K562 (cell line): Measurements from ENCODE around the gene MARS1. TPM values are rescaled to one million over a fixed set of nuclear protein-coding genes. Genes with fewer than 3 reads are reported as not detected.

ENCODE experiments used
- ETV5 ChIP-seq: sonication (generic); formaldehyde crosslinking; IDR thresholded peaks from 2 replicates; pipeline ENCODE4 v1.4.0; 2020; ENCODE audit warnings: low read depth, mild to moderate bottlenecking, missing genetic modification reagents
- HDAC3 ChIP-seq: fragments of 450-650 bp; IDR thresholded peaks from 2 replicates; pipeline ENCODE4 v1.6.1; 2018; ENCODE audit warnings: borderline replicate concordance, mild to moderate bottlenecking, moderate library complexity; ENCODE audit not compliant: partially characterized antibody
- HEY1 ChIP-seq: fragments of 250-450 bp; sonication (Bioruptor Pico); IDR thresholded peaks from 2 replicates; pipeline ENCODE4 v1.5.0; 2020; ENCODE audit warnings: mild to moderate bottlenecking, moderate library complexity, borderline replicate concordance
- PML ChIP-seq: IDR thresholded peaks from 2 replicates; pipeline ENCODE4 v1.6.1; 2012; ENCODE audit warnings: low read length, inconsistent platforms
- POLR2AphosphoS2 ChIP-seq: IDR thresholded peaks from 2 replicates; pipeline ENCODE4 v1.6.1; 2012; ENCODE audit warnings: low read length, improper control_type of control experiment
- TBL1XR1 ChIP-seq, 2 experiments: IDR thresholded peaks; 2 replicates each; pipeline ENCODE4 v1.6.1; 2012; ENCODE audit warnings: improper control_type of control experiment in 2 of 2, low read length in 2 of 2, mild to moderate bottlenecking in 1 of 2
- ZC3H4 ChIP-seq: sonication (generic); formaldehyde crosslinking; IDR thresholded peaks from 2 replicates; pipeline ENCODE4 v1.9.0; 2021; ENCODE audit warnings: missing genetic modification reagents, borderline replicate concordance
- ZNF232 ChIP-seq: sonication (generic); formaldehyde crosslinking; IDR thresholded peaks from 2 replicates; pipeline ENCODE4 v1.8.0; 2022; ENCODE audit warnings: mild to moderate bottlenecking, missing genetic modification reagents
- polyA plus RNA-seq, 8 experiments: library from polyadenylated mRNA; depleted of rRNA in 4 of 8; stranded (reverse) in 5 of 8; unstranded in 3 of 8; fragments of >200 nt; fragmentation: Nextera tagmentation in 2 of 8; fragmentation: Illumina TruSeq in 1 of 8; extraction: Ambion mirVana in 2 of 8; extraction: Trizol in 1 of 8; gene quantifications; 2 replicates each; pipeline versions ENCODE4 v1.2.1 to v1.2.3, GENCODE V29; 2011 to 2014; ENCODE audit warnings: inconsistent platforms in 1 of 8, missing spikeins in 1 of 8
- total RNA-seq, 7 experiments: library from RNA; depleted of rRNA in 6 of 7; stranded (reverse); fragments of >200 nt in 6 of 7; fragmentation: Illumina TruSeq in 2 of 7; extraction: Trizol in 2 of 7; gene quantifications; 2 replicates each; pipeline versions ENCODE4 v1.2.1 to v1.2.3, GENCODE V29; 2011 to 2021; ENCODE audit warnings: low replicate concordance in 1 of 7
- TF ChIP-seq, protein P1 (sequence below), 2 experiments: fragments of 450-650 bp; IDR thresholded peaks; 2 replicates each; pipeline ENCODE4 v1.6.1; 2016
- TF ChIP-seq, protein P2 (sequence below): fragments of 450-650 bp; formaldehyde crosslinking; conservative IDR thresholded peaks from 2 replicates; pipeline ENCODE4 v1.4.0; 2022; ENCODE audit warnings: mild to moderate bottlenecking, missing genetic modification characterization
- TF ChIP-seq, protein P3 (sequence below), 2 experiments: fragments of 450-650 bp in 1 of 2; sonication (generic) in 1 of 2; formaldehyde crosslinking in 1 of 2; IDR thresholded peaks; 2 replicates each; pipeline versions ENCODE4 v1.7.1 to v1.9.0; 2016 to 2022; ENCODE audit warnings: inconsistent platforms in 1 of 2, mild to moderate bottlenecking in 1 of 2, missing genetic modification reagents in 1 of 2

The MARS1 gene
- total and polyA plus RNA-seq, 9 of the 15 experiments (the other 6 are each of a cell fraction or from before 2014, with no cell fraction given): 117 to 382 (median 220) TPM

DNA sequence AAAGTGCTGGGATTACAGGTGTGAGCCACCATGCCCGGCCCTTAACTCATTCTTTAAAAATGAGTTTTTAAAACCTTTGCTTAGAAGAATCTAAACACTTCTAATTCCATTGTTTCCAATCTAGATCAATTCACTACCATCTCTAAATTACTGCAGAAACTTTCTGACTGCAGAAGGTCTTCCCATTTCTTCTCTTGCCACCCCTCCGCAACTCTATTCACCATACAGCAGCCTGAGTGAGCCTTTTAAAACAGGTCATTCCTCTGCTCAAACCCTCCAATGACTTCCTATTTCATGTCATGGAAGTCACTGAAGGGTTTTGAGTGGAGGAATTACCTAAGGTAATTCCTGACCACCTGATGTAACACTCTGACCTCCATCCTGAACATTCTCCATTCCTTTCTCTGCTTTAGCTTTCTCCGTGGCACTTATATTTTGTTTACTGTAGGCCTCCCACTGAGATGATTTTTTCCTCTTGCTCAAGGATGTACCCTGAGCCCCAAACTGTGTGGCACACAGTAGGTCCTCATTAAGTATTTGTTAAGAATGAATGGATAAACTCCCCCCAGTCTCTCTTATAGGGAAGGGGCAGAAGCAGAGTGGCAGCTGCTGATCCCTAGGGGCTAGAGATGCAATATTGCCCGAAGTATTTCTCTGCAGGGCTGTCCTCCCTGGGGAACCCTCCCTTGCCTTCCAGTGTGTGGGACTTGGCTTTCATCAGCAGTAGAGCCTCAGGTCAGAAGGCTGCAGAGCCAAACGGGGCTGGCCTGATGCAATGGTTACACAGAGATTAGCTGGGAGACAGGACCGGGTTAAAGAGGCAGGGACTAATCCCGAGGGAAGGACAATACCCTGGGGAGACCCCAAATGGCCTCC is 31.3 kb downstream of the MARS1 start (continued):
- TF ChIP-seq, protein P1, sequence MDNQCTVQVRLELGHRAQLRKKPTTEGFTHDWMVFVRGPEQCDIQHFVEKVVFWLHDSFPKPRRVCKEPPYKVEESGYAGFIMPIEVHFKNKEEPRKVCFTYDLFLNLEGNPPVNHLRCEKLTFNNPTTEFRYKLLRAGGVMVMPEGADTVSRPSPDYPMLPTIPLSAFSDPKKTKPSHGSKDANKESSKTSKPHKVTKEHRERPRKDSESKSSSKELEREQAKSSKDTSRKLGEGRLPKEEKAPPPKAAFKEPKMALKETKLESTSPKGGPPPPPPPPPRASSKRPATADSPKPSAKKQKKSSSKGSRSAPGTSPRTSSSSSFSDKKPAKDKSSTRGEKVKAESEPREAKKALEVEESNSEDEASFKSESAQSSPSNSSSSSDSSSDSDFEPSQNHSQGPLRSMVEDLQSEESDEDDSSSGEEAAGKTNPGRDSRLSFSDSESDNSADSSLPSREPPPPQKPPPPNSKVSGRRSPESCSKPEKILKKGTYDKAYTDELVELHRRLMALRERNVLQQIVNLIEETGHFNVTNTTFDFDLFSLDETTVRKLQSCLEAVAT (IDR thresholded peaks at IDR 0.05): peak in 1 of 2 experiments; percentile 15; a peak in 1 of 4 replicates
- no peak for TF ChIP-seq ZNF232 (CRISPR knock-in tag)
- TF ChIP-seq ZC3H4 (CRISPR knock-in tag): peak; percentile 58; the same call in 1 of the 2 replicates
- TF ChIP-seq HDAC3: peak; percentile 10
- TF ChIP-seq, protein P2, sequence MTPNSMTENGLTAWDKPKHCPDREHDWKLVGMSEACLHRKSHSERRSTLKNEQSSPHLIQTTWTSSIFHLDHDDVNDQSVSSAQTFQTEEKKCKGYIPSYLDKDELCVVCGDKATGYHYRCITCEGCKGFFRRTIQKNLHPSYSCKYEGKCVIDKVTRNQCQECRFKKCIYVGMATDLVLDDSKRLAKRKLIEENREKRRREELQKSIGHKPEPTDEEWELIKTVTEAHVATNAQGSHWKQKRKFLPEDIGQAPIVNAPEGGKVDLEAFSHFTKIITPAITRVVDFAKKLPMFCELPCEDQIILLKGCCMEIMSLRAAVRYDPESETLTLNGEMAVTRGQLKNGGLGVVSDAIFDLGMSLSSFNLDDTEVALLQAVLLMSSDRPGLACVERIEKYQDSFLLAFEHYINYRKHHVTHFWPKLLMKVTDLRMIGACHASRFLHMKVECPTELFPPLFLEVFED: 0 out of 2 replicates have a peak, but pooled peaks have one; percentile 34
- TF ChIP-seq HEY1: 0 out of 2 replicates have a peak, but pooled peaks have one; percentile 2
- peak; percentile 82 for TF ChIP-seq POLR2AphosphoS2
- peak; percentile 44; the same call in 1 of the 2 replicates for TF ChIP-seq ETV5 (CRISPR knock-in tag)
- TF ChIP-seq, protein P3, sequence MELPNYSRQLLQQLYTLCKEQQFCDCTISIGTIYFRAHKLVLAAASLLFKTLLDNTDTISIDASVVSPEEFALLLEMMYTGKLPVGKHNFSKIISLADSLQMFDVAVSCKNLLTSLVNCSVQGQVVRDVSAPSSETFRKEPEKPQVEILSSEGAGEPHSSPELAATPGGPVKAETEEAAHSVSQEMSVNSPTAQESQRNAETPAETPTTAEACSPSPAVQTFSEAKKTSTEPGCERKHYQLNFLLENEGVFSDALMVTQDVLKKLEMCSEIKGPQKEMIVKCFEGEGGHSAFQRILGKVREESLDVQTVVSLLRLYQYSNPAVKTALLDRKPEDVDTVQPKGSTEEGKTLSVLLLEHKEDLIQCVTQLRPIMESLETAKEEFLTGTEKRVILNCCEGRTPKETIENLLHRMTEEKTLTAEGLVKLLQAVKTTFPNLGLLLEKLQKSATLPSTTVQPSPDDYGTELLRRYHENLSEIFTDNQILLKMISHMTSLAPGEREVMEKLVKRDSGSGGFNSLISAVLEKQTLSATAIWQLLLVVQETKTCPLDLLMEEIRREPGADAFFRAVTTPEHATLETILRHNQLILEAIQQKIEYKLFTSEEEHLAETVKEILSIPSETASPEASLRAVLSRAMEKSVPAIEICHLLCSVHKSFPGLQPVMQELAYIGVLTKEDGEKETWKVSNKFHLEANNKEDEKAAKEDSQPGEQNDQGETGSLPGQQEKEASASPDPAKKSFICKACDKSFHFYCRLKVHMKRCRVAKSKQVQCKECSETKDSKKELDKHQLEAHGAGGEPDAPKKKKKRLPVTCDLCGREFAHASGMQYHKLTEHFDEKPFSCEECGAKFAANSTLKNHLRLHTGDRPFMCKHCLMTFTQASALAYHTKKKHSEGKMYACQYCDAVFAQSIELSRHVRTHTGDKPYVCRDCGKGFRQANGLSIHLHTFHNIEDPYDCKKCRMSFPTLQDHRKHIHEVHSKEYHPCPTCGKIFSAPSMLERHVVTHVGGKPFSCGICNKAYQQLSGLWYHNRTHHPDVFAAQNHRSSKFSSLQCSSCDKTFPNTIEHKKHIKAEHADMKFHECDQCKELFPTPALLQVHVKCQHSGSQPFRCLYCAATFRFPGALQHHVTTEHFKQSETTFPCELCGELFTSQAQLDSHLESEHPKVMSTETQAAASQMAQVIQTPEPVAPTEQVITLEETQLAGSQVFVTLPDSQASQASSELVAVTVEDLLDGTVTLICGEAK (IDR thresholded peaks at IDR 0.05): 0 out of 2 replicates have a peak, but pooled peaks have one; percentile 19
- TF ChIP-seq, protein P3 (CRISPR knock-in tag; IDR thresholded peaks at IDR 0.05): no peak
- 0 out of 4 replicates have a peak, but pooled peaks of 1 of the 2 experiments have one; percentile 38 for TF ChIP-seq TBL1XR1 (IDR thresholded peaks at IDR 0.05; ENCODE audit: low read length in 2 of 2)
- TF ChIP-seq PML: peak; percentile 50; the same call in 1 of the 2 replicates
